HepG2 (cell line): Measurements from ENCODE around the gene CBX2. TPM values are rescaled to one million over a fixed set of nuclear protein-coding genes. Genes with fewer than 3 reads are reported as not detected.

Experiments
- AKAP8 ChIP-seq: sonication (generic); formaldehyde crosslinking; IDR thresholded peaks from 2 replicates; pipeline ENCODE4 v1.5.1; 2020; ENCODE audit warnings: mild to moderate bottlenecking, missing genetic modification reagents
- GATAD1 ChIP-seq: IDR thresholded peaks from 2 replicates; pipeline ENCODE4 v1.6.1; 2016; ENCODE audit warnings: missing genetic modification reagents, missing compliant biosample characterization
- IRF2 ChIP-seq: IDR thresholded peaks from 2 replicates; pipeline ENCODE4 v1.6.1; 2018; ENCODE audit warnings: missing genetic modification reagents, missing compliant biosample characterization
- MAFK ChIP-seq, 2 experiments: IDR thresholded peaks in 1 of 2; conservative IDR thresholded peaks in 1 of 2; 2 replicates each; pipeline ENCODE4 v1.6.1; 2011; ENCODE audit warnings: improper control_type of control experiment in 2 of 2, low read length in 2 of 2
- MYNN ChIP-seq: sonication (generic); formaldehyde crosslinking; IDR thresholded peaks from 2 replicates; pipeline ENCODE4 v1.4.0; 2020; ENCODE audit warnings: mild to moderate bottlenecking, low read depth, missing genetic modification reagents
- NFRKB ChIP-seq: fragments of 450-650 bp; IDR thresholded peaks from 2 replicates; pipeline ENCODE4 v1.6.1; 2017
- PAX8 ChIP-seq: sonication (generic); formaldehyde crosslinking; IDR thresholded peaks from 2 replicates; pipeline ENCODE4 v1.8.0; 2022; ENCODE audit warnings: mild to moderate bottlenecking, missing genetic modification reagents, borderline replicate concordance
- PLSCR1 ChIP-seq: sonication (generic); formaldehyde crosslinking; IDR thresholded peaks from 2 replicates; pipeline ENCODE4 v1.5.0; 2020; ENCODE audit warnings: missing genetic modification reagents, mild to moderate bottlenecking, borderline replicate concordance
- POLR2A ChIP-seq, 2 experiments: IDR thresholded peaks; 2 replicates each; pipeline ENCODE4 v1.6.1; 2011; ENCODE audit warnings: low read depth in 2 of 2, low read length in 2 of 2, mild to moderate bottlenecking in 1 of 2, moderate library complexity in 1 of 2; ENCODE audit not compliant: insufficient read depth in 1 of 2
- SMAD1 ChIP-seq: sonication (generic); formaldehyde crosslinking; IDR thresholded peaks from 2 replicates; pipeline ENCODE4 v1.4.0; 2020; ENCODE audit warnings: missing genetic modification reagents, low read depth, mild to moderate bottlenecking, borderline replicate concordance
- SNAPC2 ChIP-seq: sonication (generic); formaldehyde crosslinking; IDR thresholded peaks from 2 replicates; pipeline ENCODE4 v1.8.1; 2022; ENCODE audit warnings: mild to moderate bottlenecking, missing genetic modification reagents
- SRSF4 ChIP-seq: fragments of 200-400 bp; formaldehyde crosslinking; IDR thresholded peaks from one replicate; pipeline ENCODE4 v1.6.1; 2018; ENCODE audit warnings: mild to moderate bottlenecking, low read depth, low read length, moderate library complexity; ENCODE audit not compliant: poor library complexity, severe bottlenecking
- THAP11 ChIP-seq: IDR thresholded peaks from 2 replicates; pipeline ENCODE4 v1.6.1; 2016; ENCODE audit warnings: missing biosample characterization, missing genetic modification reagents
- ZBTB25 ChIP-seq: IDR thresholded peaks from 2 replicates; pipeline ENCODE4 v1.6.1; 2018; ENCODE audit warnings: missing genetic modification reagents
- ZNF124 ChIP-seq: sonication (generic); formaldehyde crosslinking; IDR thresholded peaks from 2 replicates; pipeline ENCODE4 v1.4.0; 2020; ENCODE audit warnings: missing genetic modification reagents
- ZNF138 ChIP-seq: sonication (generic); formaldehyde crosslinking; IDR thresholded peaks from 2 replicates; pipeline ENCODE4 v1.5.0; 2020; ENCODE audit warnings: mild to moderate bottlenecking, low read depth, missing genetic modification reagents
- ZNF160 ChIP-seq: sonication (generic); formaldehyde crosslinking; IDR thresholded peaks from 2 replicates; pipeline ENCODE4 v1.8.0; 2022; ENCODE audit warnings: mild to moderate bottlenecking, inconsistent platforms, missing genetic modification reagents
- ZNF225 ChIP-seq: sonication (generic); formaldehyde crosslinking; IDR thresholded peaks from 2 replicates; pipeline ENCODE4 v1.4.0; 2020; ENCODE audit warnings: mild to moderate bottlenecking, missing genetic modification reagents
- ZNF24 ChIP-seq: fragments of 450-650 bp; IDR thresholded peaks from 2 replicates; pipeline ENCODE4 v1.6.1; 2017; ENCODE audit warnings: antibody characterized with exemption, mild to moderate bottlenecking
- ZNF260 ChIP-seq: sonication (generic); formaldehyde crosslinking; IDR thresholded peaks from 2 replicates; pipeline ENCODE4 v1.4.0; 2020; ENCODE audit warnings: missing genetic modification reagents, low read depth, mild to moderate bottlenecking, borderline replicate concordance
- ZNF350 ChIP-seq: sonication (generic); formaldehyde crosslinking; IDR thresholded peaks from 2 replicates; pipeline ENCODE4 v1.4.0; 2020; ENCODE audit warnings: mild to moderate bottlenecking, low read depth, missing genetic modification reagents, borderline replicate concordance
- ZNF468 ChIP-seq: sonication (generic); formaldehyde crosslinking; IDR thresholded peaks from 2 replicates; pipeline ENCODE4 v1.8.0; 2022; ENCODE audit warnings: mild to moderate bottlenecking, moderate library complexity, missing genetic modification reagents
- ZNF615 ChIP-seq: sonication (generic); formaldehyde crosslinking; IDR thresholded peaks from 2 replicates; pipeline ENCODE4 v1.5.0; 2020; ENCODE audit warnings: mild to moderate bottlenecking, missing genetic modification reagents, borderline replicate concordance
- ZNF652 ChIP-seq: IDR thresholded peaks from 2 replicates; pipeline ENCODE4 v1.6.1; 2016; ENCODE audit warnings: low read depth, borderline replicate concordance
- polyA plus RNA-seq, 8 experiments: library from polyadenylated mRNA; depleted of rRNA in 3 of 8; stranded (reverse) in 7 of 8; unstranded in 1 of 8; fragments of >200 nt; fragmentation: Illumina TruSeq in 4 of 8; extraction: Trizol in 4 of 8; gene quantifications; 2 replicates each; pipeline versions ENCODE4 v1.2.1 to v1.2.3, GENCODE V29; 2011 to 2016; ENCODE audit warnings: low read depth in 4 of 8, missing spikeins in 1 of 8, mixed read lengths in 1 of 8; ENCODE audit not compliant: insufficient read depth in 1 of 8
- total RNA-seq, 5 experiments: library from RNA; depleted of rRNA; stranded (reverse); fragments of >200 nt; fragmentation: Illumina TruSeq; extraction: Trizol; gene quantifications; 2 replicates each; pipeline ENCODE4 v1.2.3, GENCODE V29; 2016; ENCODE audit warnings: low read depth in 1 of 5
- TF ChIP-seq, protein P1 (sequence below): sonication (generic); formaldehyde crosslinking; IDR thresholded peaks from 2 replicates; pipeline ENCODE4 v1.4.0; 2020; ENCODE audit warnings: missing genetic modification reagents
- TF ChIP-seq, protein P2 (sequence below): sonication (generic); formaldehyde crosslinking; IDR thresholded peaks from 2 replicates; pipeline ENCODE4 v1.8.1; 2023; ENCODE audit warnings: mild to moderate bottlenecking, missing genetic modification reagents, borderline replicate concordance
- TF ChIP-seq, protein P3 (sequence below): sonication (generic); formaldehyde crosslinking; IDR thresholded peaks from 2 replicates; pipeline ENCODE4 v1.5.0; 2020; ENCODE audit warnings: mild to moderate bottlenecking, low read depth, missing genetic modification reagents, borderline replicate concordance

Gene CBX2
- total and polyA plus RNA-seq, 2 of the 13 experiments (the other 11 are each of a cell fraction or from before 2014, with no cell fraction given): 14.5 to 31.1 TPM

- no peak for TF ChIP-seq SRSF4
- TF ChIP-seq, protein P1, sequence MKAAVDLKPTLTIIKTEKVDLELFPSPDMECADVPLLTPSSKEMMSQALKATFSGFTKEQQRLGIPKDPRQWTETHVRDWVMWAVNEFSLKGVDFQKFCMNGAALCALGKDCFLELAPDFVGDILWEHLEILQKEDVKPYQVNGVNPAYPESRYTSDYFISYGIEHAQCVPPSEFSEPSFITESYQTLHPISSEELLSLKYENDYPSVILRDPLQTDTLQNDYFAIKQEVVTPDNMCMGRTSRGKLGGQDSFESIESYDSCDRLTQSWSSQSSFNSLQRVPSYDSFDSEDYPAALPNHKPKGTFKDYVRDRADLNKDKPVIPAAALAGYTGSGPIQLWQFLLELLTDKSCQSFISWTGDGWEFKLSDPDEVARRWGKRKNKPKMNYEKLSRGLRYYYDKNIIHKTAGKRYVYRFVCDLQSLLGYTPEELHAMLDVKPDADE (CRISPR knock-in tag): 0 out of 2 replicates have a peak, but pooled peaks have one; percentile 75
- no peak for TF ChIP-seq ZNF124
- TF ChIP-seq, protein P2, sequence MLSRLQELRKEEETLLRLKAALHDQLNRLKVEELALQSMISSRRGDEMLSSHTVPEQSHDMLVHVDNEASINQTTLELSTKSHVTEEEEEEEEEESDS (CRISPR knock-in tag): no peak
- no peak for TF ChIP-seq THAP11 (CRISPR knock-in tag)
- no peak for TF ChIP-seq ZNF24
- no peak for TF ChIP-seq ZNF652
- no peak for TF ChIP-seq SNAPC2
- TF ChIP-seq PLSCR1: no peak
- TF ChIP-seq ZNF225 (CRISPR knock-in tag): no peak
- TF ChIP-seq ZNF615: no peak
- TF ChIP-seq AKAP8 (CRISPR knock-in tag): no peak
- no peak for TF ChIP-seq GATAD1 (CRISPR knock-in tag)
- no peak for TF ChIP-seq MAFK (conservative IDR thresholded peaks at IDR 0.05 in 1 of 2, IDR thresholded peaks at IDR 0.05 in 1 of 2; ENCODE audit: low read length in 2 of 2)
- TF ChIP-seq, protein P3, sequence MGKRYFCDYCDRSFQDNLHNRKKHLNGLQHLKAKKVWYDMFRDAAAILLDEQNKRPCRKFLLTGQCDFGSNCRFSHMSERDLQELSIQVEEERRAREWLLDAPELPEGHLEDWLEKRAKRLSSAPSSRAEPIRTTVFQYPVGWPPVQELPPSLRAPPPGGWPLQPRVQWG (CRISPR knock-in tag): no peak
- TF ChIP-seq MYNN: no peak
- TF ChIP-seq PAX8 (CRISPR knock-in tag): no peak
- no peak for TF ChIP-seq ZBTB25
- TF ChIP-seq ZNF138: no peak
- no peak for TF ChIP-seq POLR2A (IDR thresholded peaks at IDR 0.05; ENCODE audit: insufficient read depth in 1 of 2, low read depth in 2 of 2, low read length in 2 of 2)
- TF ChIP-seq ZNF468 (CRISPR knock-in tag): no peak
- no peak for TF ChIP-seq IRF2 (CRISPR knock-in tag)
- 0 out of 2 replicates have a peak, but pooled peaks have one; percentile 16 for TF ChIP-seq ZNF160
- TF ChIP-seq ZNF260 (CRISPR knock-in tag): no peak
- TF ChIP-seq SMAD1 (CRISPR knock-in tag): no peak
- no peak for TF ChIP-seq ZNF350
- TF ChIP-seq NFRKB: no peak
Measured at GRCh38 chr17:79812353-79813258, 34.7 kb downstream of the CBX2 start (continued).
